Caki2 (cell line): ENCODE results near the gene HCFC1R1. TPM values are rescaled to one million over a fixed set of nuclear protein-coding genes. Genes with fewer than 3 reads are reported as not detected.

Experiments used
- DNase-seq: peaks from one replicate; pipeline ENCODE4 v3.0.0-alpha.2; 2015; ENCODE audit warnings: low read depth
- in situ Hi-C: cut with HindIII; loops from 2 replicates; pipeline ENCODE4 v1.10.0; 2016; ENCODE audit warnings: low sequenced_read_pairs, low pct_unique_long_range_greater_than_20kb, mixed read lengths
- total RNA-seq: library from RNA; depleted of rRNA; stranded (reverse); fragments of >200 nt; shearing (Covaris generic); gene quantifications from 2 replicates; pipeline ENCODE4 v1.2.3, GENCODE V29; 2014; ENCODE audit warnings: low replicate concordance

Gene HCFC1R1
- total RNA-seq, 1 experiment from 2014 or later, result 685 TPM

DNA sequence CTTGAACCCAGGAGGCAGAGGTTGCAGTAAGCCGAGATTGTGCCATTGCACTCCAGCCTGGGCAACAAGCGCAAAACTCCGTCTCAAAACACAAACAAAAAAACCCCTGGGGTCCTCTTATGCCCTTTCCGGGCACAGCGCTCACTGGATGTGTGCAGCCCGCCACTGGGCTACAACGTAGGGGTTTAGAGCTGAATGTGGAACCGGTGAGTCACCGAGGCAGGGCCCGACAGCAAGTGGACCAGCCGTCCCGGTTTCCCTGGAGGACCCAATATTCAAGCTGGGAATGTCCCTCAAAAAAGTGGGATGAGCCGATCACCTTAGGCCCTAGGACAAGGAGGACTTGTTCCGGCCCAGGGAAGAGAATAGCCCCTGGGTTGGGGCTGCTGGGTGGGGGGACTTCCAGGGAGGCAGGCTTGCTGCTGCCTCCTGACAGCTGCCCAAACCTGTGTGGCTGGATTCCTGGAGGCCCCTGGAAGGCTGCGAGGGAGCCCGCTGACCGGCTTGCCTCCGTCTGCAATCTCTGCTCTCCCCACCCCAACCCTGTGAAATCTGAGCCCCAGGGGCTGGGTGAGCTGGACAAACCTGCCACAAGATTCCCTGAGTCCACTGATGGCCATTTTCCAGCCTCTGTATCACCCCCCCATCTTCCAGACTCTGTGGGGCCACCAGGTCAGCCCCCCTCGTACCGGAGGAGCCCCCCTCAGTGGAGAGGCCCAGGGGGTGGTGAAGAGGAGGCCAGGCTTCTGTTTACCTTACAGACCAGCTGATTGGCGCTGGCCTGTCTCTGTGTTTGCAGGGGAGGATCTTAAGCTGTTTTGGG, 14.0 kb downstream of the HCFC1R1 start:
- DNase-seq, result no peak
- in situ Hi-C loops, result no loop called here

DNA sequence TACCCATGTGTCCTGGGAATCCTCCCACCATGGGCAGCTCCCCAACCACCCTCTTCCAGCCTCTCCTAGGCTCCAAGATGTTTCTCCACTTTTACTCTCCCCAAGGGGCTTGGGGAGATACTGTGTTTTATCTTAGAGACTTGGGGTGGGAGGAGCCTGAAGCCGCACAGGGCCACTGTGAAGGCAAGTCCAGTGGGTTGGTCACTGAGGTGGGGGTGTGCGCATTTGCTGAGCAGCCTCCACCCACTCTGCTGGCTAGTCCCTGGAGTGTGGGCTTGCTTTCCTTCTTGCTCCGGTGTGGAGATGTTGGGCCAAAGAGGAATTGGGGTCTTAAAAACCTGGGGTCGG, 15.1 kb downstream of the HCFC1R1 start:
- in situ Hi-C loops, result no loop called here

GRCh38 chr16:3007957-3008689, 15.6 kb downstream of the HCFC1R1 start:
- DNase-seq, result no peak
- in situ Hi-C loops, result no loop called here

More for the DNA sequence above, 15.1 kb downstream of the HCFC1R1 start:
- DNase-seq, result no peak

DNA sequence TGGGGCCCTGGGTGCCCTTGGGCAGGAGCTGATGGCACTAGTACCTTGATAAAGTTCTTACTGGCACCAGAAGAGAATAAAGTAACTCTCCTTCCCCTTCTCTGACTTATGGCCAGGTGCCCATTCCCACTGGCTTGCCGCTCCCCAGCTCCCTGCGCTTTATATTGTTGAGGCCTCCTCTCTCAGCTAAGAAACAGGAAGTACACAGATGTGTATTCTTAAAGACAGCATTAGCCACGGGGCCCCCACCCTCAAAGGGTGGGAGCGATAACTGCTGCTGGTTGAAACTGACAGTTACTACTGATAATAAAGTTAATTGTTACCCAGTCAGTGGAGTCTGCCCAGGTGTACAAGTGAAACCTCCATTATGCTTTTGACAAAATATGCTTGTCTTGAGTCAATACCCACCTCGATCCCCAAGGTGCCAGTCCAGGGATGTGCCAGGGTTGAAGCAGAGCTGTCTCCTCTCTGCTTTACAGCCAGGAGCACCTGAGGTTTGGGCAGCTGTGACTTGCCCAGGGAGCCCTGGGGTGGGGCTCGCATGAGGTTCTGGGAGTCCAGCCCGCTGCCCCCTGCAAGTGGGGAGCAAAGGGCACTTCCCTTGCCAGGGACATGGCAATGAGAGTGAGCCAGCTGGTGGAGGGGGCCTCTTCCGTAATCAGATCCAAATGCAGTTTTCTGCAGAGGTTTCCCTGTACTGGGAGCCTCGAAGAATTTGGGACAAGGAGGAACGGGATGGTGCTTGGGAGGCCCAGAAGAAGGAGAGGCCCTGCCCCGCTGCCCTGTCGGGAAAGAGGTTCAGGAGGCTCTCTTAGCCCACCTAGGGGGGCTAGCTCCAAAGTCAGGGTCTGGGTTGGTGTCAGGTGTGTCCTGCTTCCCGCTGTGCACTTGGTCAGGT, 16.4 kb downstream of the HCFC1R1 start:
- in situ Hi-C loops, result no loop called here
- no peak for DNase-seq

DNA sequence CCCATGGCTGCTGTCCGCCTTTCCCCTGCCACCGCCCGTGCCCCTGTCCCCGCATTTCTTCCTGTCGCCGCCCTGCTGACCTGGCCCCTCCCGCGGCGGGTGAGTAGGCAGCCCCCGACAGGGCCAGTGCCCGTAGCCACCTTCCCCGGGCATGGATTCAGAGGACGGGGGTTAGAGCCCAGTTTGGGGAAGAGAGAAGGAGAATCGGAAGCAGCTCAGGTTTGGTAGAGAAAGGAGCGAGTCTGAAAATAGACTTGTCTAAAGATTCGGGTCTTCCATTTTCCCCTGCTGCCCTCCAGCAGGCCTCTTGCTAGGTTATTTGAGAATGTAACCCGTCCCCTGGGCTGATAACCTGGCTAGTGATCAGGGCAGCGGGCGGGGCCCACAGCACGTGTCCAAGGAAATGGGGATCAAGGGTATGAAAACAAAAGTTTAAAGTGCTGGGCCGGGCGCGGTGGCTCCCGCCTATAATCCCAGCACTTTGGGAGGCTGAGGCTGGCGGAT, 18.9 kb downstream of the HCFC1R1 start:
- in situ Hi-C loops, result no loop called here
- DNase-seq, result peak; percentile 72

DNA sequence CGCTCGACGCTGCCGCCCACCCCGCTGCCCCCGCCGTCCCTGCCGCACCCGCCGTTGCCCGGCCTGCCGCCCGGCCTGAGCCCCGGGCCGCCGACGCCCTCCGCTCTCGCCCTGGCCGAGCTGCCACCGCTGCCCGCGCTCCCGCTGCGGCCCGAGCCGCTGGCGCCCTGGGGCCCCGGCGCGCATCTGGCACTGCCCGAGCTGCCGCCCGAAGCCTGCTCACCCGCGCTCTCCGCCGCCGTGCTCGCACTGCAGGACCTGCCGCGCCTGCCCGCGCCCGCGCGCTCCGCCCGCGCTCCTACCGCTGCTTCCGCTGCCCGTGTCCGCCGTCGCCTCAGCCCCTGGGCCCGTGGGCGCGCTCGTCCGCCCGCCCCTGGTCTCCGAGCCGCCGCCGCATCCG, 19.4 kb downstream of the HCFC1R1 start:
- in situ Hi-C loops, result no loop called here
- no peak for DNase-seq

- peak; percentile 100 for DNase-seq
- in situ Hi-C loops, result no loop called here
These were observed 20.0 kb downstream of the HCFC1R1 start for GRCh38 chr16:3003582-3004270.

DNA sequence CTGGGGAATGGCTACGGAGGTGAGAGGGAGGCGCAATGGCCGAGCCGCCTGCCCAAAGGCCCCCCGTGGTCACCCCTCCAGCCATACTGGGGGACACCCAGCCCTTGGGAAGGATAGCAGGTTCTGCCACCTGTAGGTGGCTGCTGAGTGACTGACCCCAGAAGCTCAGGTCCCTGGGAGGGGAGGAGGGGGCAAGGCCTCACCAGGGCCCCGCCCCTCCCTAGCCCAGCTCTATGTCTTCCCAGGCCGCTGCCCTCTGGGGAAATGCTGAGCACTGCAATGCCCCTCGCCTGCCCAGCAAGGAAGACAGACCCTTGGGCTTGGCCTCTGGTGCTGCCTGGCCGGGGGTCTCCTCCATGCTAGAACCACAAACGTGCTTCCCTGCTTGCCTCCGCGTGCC, 22.4 kb downstream of the HCFC1R1 start:
- in situ Hi-C loops, result no loop called here
- no peak for DNase-seq

DNA sequence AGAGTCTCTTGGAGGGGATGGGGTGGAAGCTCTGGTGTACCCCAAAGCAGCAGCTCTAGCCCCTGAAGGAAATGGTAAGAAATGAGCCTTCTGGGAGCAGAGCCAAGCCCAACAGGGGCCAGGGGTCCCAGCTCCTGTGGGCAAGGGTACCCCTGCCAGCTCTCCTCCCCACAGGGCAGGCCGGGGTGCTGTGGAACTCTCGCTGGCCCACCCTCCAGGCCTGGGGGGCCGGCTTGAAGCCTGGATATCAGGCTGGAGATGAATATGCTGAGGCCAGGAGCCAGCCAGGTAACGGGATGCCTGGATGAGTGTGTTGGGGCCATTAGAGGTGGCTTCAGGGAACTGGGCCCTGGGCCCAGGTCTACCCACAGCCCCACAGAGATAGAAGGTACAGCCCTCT, 23.2 kb downstream of the HCFC1R1 start:
- in situ Hi-C loops, result no loop called here

DNA sequence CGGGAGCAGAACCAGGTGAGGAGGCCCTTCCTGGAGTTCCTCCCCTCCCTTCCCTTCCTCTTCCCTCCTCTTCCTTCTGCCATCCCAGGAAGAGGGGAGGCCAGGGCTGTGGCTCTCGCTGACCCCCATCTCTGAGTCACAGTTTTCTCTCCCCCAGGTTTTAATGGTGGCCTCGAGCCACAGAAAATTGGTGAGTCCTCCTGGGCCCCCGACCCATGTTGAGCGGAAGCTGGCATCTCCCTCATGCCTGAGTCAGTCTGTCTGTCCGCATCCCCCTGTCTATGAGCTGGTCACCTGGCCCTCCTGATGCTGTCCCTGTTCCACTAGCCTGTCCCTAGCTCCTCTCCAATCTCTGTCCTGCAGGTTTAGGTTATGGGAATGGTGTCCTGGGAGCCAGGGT, 23.8 kb downstream of the HCFC1R1 start:
- in situ Hi-C loops, result no loop called here
- DNase-seq, result no peak

More for the DNA sequence above, 23.2 kb downstream of the HCFC1R1 start:
- DNase-seq, result no peak

DNA sequence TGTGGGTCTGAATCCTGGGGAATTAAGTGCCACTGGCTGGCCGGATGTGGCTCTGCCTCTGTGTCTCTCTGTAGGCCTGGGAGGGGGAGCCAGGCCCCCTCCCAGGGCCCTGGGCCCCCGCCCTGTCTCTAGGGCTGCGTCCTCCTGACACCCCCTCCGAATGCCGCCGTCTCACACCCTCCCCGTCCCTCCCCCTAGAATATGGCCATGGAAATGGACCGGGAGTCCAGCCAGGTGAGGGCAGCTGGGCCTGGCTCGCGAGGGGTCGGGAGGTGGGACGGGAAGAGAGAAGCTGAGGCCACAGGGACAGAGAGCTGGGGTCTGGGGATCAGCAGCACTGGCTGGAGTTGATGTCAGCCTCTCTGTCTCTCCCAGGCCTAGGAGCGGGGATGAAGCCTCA, 27.4 kb downstream of the HCFC1R1 start:
- in situ Hi-C loops, result no loop called here

DNA sequence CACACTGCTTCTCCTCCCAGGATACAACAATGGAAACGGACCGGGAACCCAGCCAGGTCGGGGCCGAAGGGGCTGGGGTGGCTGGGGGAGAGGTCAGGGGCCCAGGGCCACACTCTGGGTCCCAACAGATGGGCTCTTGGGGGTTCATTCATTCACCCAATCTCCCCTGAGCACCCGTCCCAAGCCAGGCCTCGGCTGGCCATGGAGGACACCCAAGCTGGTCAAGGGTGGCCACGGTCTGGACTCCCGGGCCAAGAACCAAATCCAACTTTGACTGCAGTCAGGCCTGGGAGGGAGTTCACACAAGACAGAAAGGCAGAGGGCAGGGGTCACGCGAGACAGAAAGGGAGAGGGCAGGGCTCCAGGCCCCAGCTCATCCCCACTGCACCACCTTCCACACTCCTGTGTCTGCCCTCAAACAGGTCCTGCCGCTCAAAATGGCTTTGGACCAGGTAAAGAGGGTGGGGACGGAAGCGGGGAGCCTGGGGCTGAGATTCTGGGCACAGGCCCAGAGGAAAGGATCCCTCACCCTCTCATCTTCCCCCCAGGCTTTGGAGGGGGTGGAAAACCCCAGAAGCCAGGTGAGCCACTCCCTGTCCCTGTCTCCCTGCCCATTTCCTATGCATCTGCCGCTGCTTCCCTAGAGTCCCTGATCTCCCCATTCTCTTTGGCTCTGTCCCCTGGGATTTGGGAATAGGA, 31.2 kb downstream of the HCFC1R1 start:
- in situ Hi-C loops, result no loop called here
- DNase-seq, result no peak

More for the DNA sequence above, 27.4 kb downstream of the HCFC1R1 start:
- no peak for DNase-seq

DNA sequence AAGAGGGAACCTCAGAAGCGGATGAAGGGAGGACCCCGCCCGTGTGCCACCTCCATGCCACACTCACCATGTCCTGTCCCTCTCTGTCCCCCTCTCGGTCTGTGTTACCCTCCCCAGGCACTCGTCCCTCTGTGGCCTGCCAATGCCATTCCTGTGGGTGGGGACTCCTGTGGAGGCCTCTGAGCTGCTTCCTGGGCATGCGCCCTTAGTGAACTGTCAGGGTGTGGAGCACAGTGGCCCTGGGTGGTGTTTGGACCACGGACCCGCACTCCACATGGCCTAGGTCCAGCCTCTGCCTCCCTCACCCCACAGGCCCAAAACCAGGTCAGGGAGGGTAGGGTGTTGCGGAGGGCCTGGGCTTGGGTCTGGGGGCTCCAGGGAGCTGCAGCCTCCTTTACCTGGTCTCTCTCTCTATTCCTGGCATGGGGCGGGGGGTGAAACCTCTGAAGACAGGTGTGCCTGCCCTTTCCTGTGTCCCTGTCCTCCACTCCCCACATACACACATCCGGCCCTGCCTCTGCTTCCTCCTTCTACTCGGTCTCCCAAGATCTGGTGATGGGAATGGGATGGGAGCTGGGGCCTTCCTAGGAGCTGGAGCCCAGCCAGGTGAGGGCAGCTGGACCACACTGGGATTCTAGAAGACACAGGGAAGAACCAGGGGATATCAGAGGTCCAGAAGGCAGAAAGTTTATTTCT, 32.0 kb downstream of the HCFC1R1 start:
- in situ Hi-C loops, result no loop called here
- no peak for DNase-seq

DNA sequence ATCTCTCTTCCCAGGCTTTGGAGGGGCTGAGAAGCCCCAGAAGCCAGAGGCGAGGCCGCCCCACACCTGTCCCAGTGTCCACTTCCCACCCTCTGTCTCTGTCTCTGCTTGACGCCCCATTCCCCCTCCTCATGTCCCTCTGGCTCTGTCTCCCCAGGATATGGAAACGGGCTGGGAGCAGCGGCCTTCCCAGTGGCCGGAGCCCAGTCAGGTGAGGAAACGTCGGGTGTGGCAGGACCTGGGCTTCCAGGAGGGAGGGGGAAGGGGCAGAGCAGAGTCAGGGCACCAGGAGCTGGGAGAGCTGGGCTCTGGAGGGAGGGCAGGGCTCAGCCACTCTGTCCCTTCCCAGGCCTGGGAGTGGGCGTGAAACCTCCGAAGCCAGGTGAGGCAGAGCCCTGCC, 32.9 kb downstream of the HCFC1R1 start:
- no peak for DNase-seq
- in situ Hi-C loops, result no loop called here

- in situ Hi-C loops, result no loop called here
- no peak for DNase-seq
These were observed 35.1 kb downstream of the HCFC1R1 start for GRCh38 chr16:2988590-2989099.

- no peak for DNase-seq
- in situ Hi-C loops, result no loop called here
These were observed 35.9 kb downstream of the HCFC1R1 start for GRCh38 chr16:2987833-2988232.

DNA sequence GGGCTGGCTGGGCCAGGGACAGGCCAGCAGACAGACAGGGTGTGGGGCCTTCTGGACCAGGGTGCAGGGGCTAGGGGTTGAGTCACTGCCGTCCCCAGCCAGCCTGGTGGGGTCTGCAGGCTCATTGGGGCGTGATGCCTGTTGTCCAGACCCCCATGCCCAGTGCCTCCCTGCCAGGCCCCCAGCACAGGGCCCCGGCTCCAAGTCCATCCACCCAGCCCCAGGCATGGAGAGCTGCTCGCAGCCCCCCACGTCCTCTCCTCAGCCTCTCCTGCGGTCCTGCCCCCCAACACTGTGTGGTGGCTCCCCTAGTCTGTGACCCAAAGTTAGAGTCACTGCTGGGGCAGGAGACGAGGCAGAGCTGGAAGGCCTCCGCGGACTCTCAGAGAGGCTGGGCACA, 36.5 kb downstream of the HCFC1R1 start:
- in situ Hi-C loops, result no loop called here
- no peak for DNase-seq
